Activated T-helper 1 cell treated with anti-CD3 and anti-CD28 coated beads, Interleukin-2, amount 50 U/mL, for 16 hours (primary cell): ENCODE measurements around the gene GBP2.
A peak's percentile ranks its signal among the peaks of the same experiment; 100 is the strongest.
"Not testable (repeated sequence)": the region's sequence is repeated elsewhere in the genome, so short reads cannot be mapped to it uniquely, and the experiment has no call there.

ENCODE experiments used
- DNase-seq, 2 donors: peaks; one replicate each; pipeline ENCODE4 v3.0.0-alpha.2; 2020; ENCODE audit warnings: low read depth in 1 of 2, low spot score in 1 of 2

GBP2 gene

GRCh38 chr1:89125913-89126580 is at the start of gene GBP2:
GBP2 (minus strand) TSS chr1:89126114; CDS start chr1:89121966, 4,148 bp downstream.
- peak in 1 of 2 donors; percentile 14 for DNase-seq

- no peak for DNase-seq
Measured at GRCh38 chr1:89174491-89174890, 48.6 kb upstream of the GBP2 start.

- DNase-seq: no peak
Measured at GRCh38 chr1:89172468-89173143, 46.7 kb upstream of the GBP2 start.

DNA sequence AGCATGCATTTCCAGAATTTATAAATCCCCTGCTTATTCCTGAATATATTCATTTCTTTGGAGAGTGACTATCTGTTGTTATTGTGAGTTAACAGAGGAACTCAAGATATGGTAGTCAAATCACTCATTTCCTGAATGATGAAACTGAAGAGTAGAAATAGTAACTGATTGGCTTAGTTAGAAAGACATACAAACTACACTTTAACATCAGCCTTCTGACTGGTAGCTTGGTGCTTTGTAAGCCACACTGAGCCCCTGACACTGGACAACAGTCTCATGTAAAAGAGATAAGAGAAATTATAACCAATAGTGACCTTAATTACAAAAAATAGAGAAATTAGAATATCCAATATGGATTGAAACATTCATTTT is 45.1 kb upstream of the GBP2 start:
- no peak for DNase-seq

GRCh38 chr1:89170170-89171066 is 44.5 kb upstream of the GBP2 start:
- DNase-seq: no peak

DNA sequence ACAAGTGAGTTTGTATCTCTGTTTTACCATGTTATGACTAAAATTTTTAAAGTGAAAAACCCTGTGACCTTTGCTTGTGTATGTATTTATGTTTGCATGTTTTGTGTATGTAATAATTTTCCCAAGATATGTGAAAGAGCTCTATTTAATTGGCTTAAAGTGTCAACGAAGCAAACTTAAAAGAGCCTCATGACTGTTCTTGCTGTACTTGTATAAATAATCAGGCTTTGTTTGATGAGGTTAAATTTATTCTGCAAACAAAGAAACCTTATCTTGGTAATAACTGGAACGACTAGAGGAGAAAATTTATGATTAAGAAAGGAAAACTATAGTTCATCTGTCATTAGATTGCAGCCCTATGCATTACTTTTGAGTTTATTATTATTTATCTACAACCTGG is 43.3 kb upstream of the GBP2 start:
- DNase-seq: no peak

- no peak for DNase-seq
Measured at GRCh38 chr1:89167590-89168230, 41.8 kb upstream of the GBP2 start.

DNA sequence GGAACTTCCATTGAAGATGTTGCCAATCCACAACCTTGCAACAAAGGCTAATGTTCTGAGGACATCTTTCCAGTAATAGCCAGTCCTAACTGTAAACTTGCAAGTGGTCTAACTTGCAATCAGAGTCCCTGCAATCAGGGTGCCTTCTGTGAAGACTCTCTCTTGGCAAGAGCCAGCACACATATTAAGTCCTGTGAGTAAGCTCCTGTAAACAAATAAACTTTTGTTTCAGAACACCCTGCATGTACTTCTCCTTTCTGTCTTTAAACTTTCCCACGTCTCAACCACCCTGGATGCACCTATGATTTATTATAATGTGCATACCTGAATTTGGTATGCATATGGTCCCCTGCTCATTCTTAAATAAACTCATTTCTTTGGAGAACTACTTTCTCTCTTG is 40.8 kb upstream of the GBP2 start:
- DNase-seq: no peak

GRCh38 chr1:89165811-89166210 is 39.9 kb upstream of the GBP2 start:
- DNase-seq: no peak

GRCh38 chr1:89151047-89151446 is 25.1 kb upstream of the GBP2 start:
- DNase-seq: no peak

GRCh38 chr1:89149976-89150375 is 24.1 kb upstream of the GBP2 start:
- DNase-seq: no peak

DNA sequence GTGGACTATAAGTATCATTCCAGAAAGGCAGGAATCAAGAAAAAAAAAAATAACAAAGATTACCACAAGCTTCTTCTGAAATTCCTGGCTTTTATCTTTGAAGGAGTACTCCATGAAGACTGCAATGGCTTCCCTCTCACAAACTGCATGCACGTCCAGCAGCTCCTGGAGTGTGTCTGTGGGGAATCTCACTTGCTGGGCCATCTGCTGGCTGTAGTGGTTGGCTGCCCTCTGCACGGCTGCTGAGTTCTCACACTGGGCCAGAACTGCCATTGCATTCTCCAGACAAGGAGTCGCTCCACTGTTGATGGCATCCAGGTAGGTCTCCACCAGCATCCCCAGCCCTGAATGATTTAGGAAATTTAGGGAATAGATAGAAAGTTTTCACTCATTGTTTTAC is 23.3 kb upstream of the GBP2 start:
- no peak for DNase-seq

DNA sequence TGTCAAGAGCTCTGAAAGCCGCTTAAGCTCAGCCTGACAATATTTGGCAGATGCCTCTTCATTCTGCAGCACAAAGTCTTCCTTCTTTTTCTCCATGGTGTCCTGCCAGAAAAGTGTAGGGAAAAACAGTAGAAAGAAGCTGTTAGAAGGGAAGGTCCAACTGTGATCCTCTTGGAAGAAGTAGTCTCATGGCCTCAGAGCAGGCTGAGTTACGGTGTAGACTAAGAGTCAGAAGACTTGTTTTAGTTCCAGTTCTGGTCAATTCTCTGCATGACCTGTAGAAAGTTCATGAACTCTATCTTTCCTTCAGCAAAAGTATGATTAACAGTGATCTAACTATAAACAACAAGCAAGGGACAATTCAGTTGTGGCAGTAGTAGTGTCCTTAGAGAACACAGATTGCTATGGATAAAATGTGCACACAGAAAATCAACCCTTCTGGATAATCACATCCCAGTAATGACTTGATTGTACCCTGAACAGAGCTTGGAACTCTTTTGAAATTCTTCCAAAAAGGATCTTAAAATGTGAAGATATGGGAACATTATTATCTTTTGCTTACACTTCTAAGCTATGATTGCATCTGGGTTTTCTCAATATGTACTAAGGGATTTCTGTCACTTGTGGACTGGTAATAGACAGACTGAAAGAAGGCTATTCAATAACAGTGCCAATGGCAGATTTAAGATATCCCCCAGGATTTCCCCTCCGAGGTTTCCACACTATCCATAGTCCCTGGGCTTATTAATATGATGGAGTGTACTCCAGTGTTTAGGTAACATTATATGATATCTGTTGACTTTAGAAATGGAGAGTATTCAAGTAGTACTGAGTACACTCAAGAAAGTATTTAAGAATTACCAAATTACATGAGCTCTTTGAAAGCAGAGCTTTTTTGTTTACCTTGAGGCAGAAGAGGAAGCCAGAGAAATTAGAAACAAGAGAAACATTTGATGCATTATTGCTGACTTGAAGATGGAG is 22.1 kb upstream of the GBP2 start:
- no peak for DNase-seq

- DNase-seq: no peak
Measured at GRCh38 chr1:89146721-89147120, 20.8 kb upstream of the GBP2 start.

- DNase-seq: no peak
Measured at GRCh38 chr1:89143484-89143883, 17.6 kb upstream of the GBP2 start.

DNA sequence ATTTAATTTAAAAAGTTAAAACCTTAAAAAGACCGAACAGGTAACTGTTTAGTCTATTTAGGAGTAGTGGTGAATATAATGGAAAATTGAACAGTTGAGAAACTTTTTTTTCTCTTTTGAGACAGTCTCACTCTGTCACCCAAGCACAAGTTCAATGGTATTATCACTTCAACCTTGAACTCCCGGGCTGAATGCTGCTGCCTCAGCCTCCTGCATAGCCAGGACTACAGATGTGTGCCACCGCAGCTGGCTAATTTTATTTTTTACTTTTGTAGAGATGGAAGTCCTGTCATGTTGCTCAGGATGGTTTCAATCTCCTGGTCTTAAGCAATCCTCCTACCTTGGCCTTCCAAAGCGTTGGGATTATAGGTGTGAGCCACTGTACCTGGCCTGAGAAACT is 16.2 kb upstream of the GBP2 start:
- no peak for DNase-seq

DNA sequence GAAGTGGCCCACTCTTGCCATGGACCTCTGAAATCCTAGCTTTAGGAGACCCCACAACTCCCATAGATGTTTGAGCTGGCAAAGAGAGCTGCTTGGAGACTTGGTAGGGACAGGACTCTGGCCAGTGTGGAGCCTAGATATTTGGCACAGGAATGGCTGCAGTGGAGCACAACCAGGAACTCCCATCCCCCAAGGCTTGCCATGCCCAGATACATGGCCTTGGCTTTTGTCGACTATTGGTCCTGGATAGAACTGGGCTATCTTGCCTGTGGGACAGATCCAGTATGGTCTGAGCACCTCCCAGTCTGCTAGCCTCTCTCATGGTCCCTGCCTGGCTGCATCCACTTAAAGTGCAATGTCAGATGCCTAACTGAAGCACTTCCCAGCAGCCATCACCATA is 7.8 kb upstream of the GBP2 start:
- DNase-seq: no peak

DNA sequence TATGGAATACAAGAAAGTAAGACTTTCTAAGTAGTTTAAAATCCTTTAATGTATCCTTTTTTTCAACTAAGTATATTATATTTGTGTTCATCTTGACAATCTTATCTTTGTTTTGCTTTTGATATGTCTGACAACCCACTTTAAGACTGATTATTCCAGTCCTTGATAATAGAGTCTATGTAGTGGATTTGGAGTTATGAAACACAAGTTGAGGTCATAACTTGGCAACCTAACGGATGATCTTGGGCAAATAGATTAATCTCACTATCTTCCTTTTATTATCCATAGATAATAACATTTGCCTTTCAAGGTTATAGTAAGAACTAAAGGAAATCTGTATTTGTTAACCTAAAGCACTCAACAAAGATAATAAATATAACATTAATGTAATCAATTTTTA is 4.8 kb upstream of the GBP2 start:
- DNase-seq: no peak

DNA sequence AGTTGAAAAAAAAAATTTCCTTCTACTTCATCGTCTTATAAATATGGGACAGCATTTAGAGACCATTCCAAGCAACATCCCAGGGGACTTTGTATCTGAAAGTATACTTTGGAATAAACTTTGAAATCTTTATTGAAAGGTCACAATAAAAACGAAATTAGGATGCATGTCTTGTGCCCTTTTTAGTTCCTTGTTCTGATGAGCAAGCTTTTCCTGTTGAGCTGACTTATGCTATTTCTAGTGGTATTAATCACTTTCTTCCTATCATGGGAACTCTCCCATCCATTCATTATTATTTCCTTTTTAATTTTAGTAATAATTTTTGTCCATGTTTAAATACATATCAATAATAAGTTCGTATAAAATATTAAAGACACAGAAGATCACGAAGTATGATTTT is 4.0 kb upstream of the GBP2 start:
- no peak for DNase-seq

GRCh38 chr1:89128003-89128458 is 2.1 kb upstream of the GBP2 start:
- DNase-seq: not testable (repeated sequence)
